ENCODE data around the gene PAX6.

GRCh38 chr11:31808721-31809540 is 2.2 kb downstream of the PAX6 start:
- TF ChIP-seq CTCF (IDR thresholded peaks at IDR 0.05): no peak
- TF ChIP-seq POLR2A (IDR thresholded peaks at IDR 0.05): no peak
- TF ChIP-seq EP300 (IDR thresholded peaks at IDR 0.05): no peak
- no peak for TF ChIP-seq POLR2AphosphoS5 (IDR thresholded peaks at IDR 0.05)

Measured in sigmoid colon (tissue), 4 donors.